Measurements from ENCODE around the gene ZRANB1. TPM values are rescaled to one million over a fixed set of nuclear protein-coding genes. Genes with fewer than 3 reads are reported as not detected.

ZRANB1 gene
- total RNA-seq, result 10 to 100 TPM in 1 of 2 experiments, 1 to 10 TPM in 1; 9.5 to 10.1 TPM

GRCh38 chr10:124941823-124942222, at the start of gene ZRANB1:
Gene ZRANB1, plus strand, starts transcription at chr10:124942123. Its CDS starts 371 bp downstream, at chr10:124942494.
- ChIA-PET POLR2A (interaction anchor here (0.7 kb wide), 1 partner anchor 65 kb away, joined by 3 read pairs; no protein-coding TSS in a partner anchor), CTCF (no interaction called here)
- Mint-ChIP-seq H3K4me1 (ENCODE audit: low read depth) (peaks cover 55% of the 10 kb centered on the region), H3K27ac (no peak within 1 kb of the TSS), H3K9me3 (no peaks in the 10 kb centered on the region), H3K36me3 (ENCODE audit: low read depth) (peaks cover 16% of the 10 kb centered on the region), H3K27me3 (no peaks in the 10 kb centered on the region), H3K4me3 (no peak within 1 kb of the TSS)
- TF ChIP-seq CTCF (IDR thresholded peaks at IDR 0.05), result no peak
- intact Hi-C loops (cut with micrococcal nuclease), result no loop called here
- no peak for ATAC-seq
- DNase-seq, result no peak

- no peaks in the 10 kb centered on the region for H3K36me3 Mint-ChIP-seq (ENCODE audit: low read depth)
- ChIA-PET CTCF (no interaction called here), POLR2A (no interaction called here)
- intact Hi-C loops (cut with micrococcal nuclease), result no loop called here
- ATAC-seq, result no peak
- H3K27ac Mint-ChIP-seq, result no peak overlapping the region
- no peaks in the 10 kb centered on the region for H3K9me3 Mint-ChIP-seq
- no peak for TF ChIP-seq CTCF (IDR thresholded peaks at IDR 0.05)
- peaks cover 6% of the 10 kb centered on the region for H3K27me3 Mint-ChIP-seq
- H3K4me3 Mint-ChIP-seq, result no peak overlapping the region
- no peaks in the 10 kb centered on the region for H3K4me1 Mint-ChIP-seq (ENCODE audit: low read depth)
- no peak for DNase-seq
Measured at GRCh38 chr10:124892905-124893304, 49.0 kb upstream of the ZRANB1 start.

GRCh38 chr10:124894569-124895215, 47.2 kb upstream of the ZRANB1 start:
- no peaks in the 10 kb centered on the region for H3K36me3 Mint-ChIP-seq (ENCODE audit: low read depth)
- no peaks in the 10 kb centered on the region for H3K4me1 Mint-ChIP-seq (ENCODE audit: low read depth)
- no peak overlapping the region for H3K27ac Mint-ChIP-seq
- H3K9me3 Mint-ChIP-seq, result no peaks in the 10 kb centered on the region
- H3K27me3 Mint-ChIP-seq, result peaks cover 13% of the 10 kb centered on the region
- TF ChIP-seq CTCF (IDR thresholded peaks at IDR 0.05), result no peak
- no peak for DNase-seq
- POLR2A ChIA-PET, result interaction anchor here (0.5 to 1.0 kb wide), 2 partner anchors 11 to 21 kb away, joined by 3 read pairs; no protein-coding TSS in a partner anchor
- intact Hi-C loops (cut with micrococcal nuclease), result no loop called here
- CTCF ChIA-PET, result interaction anchor here (1.0 kb wide), 1 partner anchor 365 kb away, joined by 3 read pairs; no protein-coding TSS in a partner anchor
- H3K4me3 Mint-ChIP-seq, result no peak overlapping the region
- ATAC-seq, result no peak

- H3K27ac Mint-ChIP-seq, result no peak overlapping the region
- ChIA-PET CTCF (no interaction called here), POLR2A (no interaction called here)
- peaks cover 13% of the 10 kb centered on the region for H3K27me3 Mint-ChIP-seq
- H3K36me3 Mint-ChIP-seq (ENCODE audit: low read depth), result no peaks in the 10 kb centered on the region
- no peaks in the 10 kb centered on the region for H3K9me3 Mint-ChIP-seq
- DNase-seq, result no peak
- H3K4me1 Mint-ChIP-seq (ENCODE audit: low read depth), result no peaks in the 10 kb centered on the region
- ATAC-seq, result no peak
- TF ChIP-seq CTCF (IDR thresholded peaks at IDR 0.05), result no peak
- H3K4me3 Mint-ChIP-seq, result no peak overlapping the region
- intact Hi-C loops (cut with micrococcal nuclease), result no loop called here
Measured at GRCh38 chr10:124896751-124897150, 45.2 kb upstream of the ZRANB1 start.

GRCh38 chr10:124898471-124898870, 43.5 kb upstream of the ZRANB1 start:
- CTCF ChIA-PET, result no interaction called here
- H3K27ac Mint-ChIP-seq, result no peak overlapping the region
- no peak overlapping the region for H3K4me3 Mint-ChIP-seq
- no peak for ATAC-seq
- H3K9me3 Mint-ChIP-seq, result no peaks in the 10 kb centered on the region
- H3K36me3 Mint-ChIP-seq (ENCODE audit: low read depth), result no peaks in the 10 kb centered on the region
- no peaks in the 10 kb centered on the region for H3K4me1 Mint-ChIP-seq (ENCODE audit: low read depth)
- H3K27me3 Mint-ChIP-seq, result peaks cover 13% of the 10 kb centered on the region
- POLR2A ChIA-PET, result no interaction called here
- intact Hi-C loops (cut with micrococcal nuclease), result no loop called here
- no peak for TF ChIP-seq CTCF (IDR thresholded peaks at IDR 0.05)
- DNase-seq, result no peak
